Measurements from ENCODE around the gene ANKRD44.

ANKRD44 gene

DNA sequence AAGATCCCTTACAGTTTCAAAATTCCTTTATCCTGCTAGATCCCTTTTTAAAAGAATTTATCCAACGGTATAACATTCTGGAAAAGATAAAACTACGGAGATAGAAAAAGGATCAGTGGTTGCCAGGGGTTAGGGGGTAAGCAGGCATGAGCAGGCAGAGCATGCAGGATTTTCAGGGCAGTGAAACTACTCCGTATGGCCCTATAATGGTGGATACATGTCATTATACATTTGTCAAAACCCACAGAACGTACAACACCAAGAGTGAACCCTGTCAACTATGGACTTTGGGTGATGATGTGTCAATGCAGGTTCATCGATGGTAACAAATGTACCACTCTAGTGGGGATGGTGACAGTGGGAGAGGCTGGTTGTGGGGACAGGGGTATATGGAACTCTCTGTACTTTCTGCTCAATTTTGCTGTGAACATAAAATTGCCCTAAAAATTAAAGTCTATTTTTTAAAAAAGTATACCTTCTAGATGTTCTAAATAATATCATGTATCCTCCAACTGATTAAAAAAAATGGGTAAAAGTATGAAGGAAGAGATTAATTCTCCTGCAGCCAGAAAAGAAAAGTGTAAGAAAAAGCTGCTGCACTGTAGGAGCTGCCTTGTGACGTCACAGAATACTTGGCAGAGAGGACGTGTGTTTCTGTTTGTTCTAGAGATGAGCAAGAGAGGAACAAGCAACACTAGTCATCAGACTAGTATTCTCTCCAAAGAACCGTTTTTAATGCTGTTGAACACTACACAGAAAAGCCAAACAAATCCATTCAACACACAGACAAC, 23.6 kb downstream of the ANKRD44 start:
- no peak for FAIRE-seq

DNA sequence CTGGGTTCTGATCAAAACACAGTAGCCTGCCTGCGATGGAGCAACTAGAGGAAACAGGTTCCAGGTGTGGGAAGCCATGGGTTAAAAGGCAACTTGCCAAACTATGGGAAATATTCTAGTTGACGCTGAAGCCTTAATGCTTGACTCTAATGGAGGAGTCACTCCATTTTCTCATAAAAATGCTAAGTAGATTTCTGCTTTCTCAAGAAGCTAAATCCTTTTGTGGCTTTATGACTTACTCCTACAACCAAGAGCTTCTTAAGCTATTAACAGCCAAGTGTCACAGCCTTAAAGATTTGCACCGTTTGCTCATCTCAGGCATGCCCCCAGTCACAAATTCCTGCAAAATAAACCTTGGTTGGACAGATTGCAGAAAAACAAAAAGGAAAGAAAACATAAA, 25.2 kb downstream of the ANKRD44 start:
- FAIRE-seq, result no peak

DNA sequence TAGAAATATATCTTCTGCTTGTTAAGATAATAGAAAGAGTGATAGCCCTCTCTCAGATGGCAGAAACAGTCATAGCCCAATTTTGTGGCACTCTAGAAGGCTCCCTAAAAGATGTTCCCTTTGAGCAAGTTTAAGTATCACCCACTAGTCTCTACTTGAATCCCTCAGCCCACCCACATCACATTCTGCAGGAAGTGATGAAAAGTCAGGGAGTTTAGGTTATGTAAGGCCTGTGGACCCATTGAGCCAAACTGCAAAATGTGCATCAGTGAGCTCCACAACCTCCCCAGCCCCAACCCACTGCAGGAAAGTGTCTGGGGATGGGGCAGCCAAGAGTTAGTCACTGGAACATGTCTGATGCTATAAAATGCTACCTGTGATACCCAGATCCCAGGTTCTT, 25.6 kb downstream of the ANKRD44 start:
- FAIRE-seq, result no peak

DNA sequence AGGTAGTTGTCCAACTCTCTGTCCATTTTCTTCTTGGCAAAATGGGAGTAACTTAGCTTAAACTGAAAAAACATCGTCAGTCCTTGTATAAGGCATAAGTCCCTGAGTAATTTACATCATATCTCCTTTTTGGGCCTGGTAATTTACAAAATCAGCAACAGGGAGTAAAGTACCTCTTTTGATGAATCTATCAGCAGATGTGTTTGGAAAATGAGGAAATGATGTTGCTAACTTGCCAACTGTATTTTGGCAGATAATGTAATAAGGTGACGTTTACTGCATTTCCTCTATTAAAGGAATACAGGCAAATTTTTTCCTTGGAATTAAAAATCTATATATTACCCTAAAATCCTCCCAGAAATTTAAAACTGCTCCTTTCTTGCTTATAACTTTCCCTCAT, 29.2 kb downstream of the ANKRD44 start:
- FAIRE-seq, result no peak

DNA sequence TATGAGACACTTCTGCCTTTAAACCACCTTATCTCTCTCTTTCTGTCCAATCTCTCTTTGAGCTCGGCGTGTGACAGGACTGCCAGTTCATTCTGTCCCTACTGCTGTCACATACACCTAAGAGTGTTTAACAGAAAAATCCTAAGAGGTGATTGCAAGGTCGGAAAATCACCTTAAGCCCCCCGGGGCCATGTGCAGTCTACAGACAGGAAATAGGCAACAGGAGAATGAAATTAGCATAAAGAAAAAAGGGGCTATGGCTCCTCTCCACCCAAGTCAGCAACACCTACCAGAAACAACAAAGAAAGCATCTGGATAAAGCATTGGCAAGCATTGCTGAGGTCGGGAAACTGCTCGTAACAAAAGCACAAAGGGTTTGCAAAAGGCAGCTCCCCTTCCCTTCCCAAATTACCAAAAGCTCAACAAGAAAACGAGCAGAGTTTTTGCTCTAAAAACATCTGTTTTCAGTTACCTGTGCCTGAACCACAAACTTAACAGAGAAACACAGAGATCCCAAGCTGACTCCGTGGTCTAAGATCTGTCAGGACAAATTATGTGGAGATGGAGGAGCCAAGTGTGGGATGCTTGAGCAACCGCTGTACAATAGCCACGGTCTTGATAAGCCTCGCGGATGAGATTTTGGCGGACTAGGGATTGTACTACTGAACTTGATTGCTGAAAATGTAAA, 30.4 kb downstream of the ANKRD44 start:
- FAIRE-seq, result no peak

DNA sequence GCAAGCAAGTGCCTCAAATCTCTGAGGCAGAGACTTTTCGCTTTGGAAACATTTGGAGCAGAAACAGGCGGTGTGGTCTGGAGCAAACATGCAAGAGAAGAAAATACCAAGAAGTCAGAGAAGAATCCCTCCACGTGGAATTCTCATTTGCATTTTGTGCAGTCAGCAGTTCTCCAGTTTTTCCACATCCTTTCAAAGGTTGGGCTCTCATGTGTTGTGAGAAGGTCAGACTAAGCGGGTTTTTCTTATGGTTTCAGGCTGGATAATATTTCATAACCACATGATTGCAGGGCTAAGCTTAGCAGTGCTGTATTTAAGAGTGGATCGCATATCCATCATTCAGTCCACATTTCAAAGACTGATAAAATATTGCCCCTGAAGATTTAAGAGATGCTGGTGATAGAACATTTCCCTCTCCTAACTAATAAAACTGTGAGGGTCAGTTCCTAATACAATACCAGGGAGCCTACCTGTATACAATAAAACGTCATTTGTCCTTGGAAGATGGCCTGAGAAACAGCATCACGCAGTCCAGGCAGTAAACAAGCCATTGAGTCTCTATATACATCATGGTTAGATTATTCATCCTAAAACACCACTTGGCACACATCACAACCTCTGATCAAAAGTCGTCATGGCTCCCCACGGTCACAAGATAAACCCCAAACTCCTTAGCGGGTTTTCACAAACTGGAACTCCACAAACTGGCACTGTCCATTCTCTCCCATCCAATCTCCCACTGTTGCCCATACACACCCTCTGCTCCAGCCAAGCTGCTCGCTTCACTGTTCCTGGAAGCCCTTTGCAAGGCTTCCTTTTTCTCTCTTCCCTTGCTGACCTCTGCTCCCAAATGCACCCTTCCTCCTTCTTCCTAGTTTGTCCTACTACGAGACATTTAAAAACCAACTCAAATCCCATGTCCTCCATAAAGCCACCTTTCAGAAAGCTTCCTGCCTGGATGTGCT, 31.5 kb downstream of the ANKRD44 start:
- FAIRE-seq, result no peak

DNA sequence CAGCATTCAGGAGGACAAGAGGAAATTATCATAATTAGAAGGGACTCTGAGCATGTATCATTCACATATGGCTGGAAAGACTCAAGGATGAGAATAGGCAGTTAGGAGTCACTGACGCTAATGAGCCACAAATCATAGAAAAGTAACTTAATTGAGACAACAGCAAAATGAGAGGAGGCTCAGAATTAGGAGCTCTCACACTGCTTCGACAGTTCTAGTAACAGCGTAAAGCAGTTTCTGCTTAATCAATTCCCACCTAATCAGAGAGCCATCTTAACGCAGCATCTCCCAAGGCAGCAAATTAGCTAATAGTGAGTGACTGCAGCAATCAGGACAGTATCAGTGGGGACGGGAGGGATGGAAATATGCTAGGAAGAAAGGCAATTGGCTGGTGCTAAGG, 32.8 kb downstream of the ANKRD44 start:
- FAIRE-seq, result no peak

DNA sequence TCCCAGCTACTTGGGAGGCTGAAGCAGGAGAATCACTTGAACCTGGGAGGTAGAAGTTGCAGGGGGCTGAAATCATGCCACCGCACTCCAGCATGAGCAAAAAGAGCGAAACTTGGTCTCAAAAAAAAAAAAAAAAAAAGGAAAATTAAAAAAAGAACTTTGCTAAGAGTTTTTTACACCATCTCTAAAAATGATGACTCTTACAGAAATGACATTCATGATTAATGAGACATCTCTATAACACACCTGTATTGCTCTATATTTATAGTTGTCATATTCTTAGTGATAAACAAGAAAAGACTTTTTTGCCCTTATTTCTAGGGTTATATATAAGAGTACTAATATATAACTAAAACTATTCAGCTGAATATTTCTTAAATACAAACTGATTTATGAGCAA, 34.4 kb downstream of the ANKRD44 start:
- FAIRE-seq, result no peak

DNA sequence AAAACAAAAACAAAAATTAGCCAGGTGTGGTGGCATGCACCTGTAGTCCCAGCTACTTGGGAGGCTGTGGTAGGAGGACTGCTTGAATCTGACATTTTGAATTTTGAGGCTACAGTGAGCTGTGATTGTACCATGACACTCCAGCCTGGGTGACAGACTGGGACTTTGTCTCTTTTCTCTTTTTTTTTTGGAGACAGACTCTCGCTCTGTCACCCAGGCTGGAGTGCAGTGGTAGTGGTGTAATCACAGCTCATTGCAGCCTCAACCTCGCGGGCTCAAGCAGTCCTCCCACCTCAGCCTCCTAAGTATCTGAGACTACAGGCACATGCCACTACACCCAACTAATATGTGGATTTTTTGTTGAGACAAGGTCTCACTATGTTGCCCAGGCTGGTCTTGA, 35.6 kb downstream of the ANKRD44 start:
- no peak for FAIRE-seq

DNA sequence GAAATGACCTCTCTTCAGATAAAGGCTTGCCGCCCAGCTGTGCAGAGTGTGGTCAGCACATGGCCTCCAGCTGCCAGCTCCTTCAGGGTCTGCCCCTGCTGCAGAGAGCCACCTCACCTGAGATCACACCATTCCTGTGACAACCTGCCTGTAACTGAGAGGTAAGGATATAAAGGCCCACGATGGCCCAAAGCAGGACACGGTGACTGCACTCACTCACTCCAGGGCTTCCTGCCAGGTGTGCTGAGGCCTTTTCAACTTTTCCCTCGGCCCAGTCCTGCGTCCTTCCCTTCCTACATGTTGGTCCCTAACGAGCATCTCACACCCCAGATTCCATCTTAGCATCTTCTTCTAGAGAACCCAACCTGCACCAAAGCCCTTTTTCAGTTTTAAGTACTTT, 36.2 kb downstream of the ANKRD44 start:
- no peak for FAIRE-seq

DNA sequence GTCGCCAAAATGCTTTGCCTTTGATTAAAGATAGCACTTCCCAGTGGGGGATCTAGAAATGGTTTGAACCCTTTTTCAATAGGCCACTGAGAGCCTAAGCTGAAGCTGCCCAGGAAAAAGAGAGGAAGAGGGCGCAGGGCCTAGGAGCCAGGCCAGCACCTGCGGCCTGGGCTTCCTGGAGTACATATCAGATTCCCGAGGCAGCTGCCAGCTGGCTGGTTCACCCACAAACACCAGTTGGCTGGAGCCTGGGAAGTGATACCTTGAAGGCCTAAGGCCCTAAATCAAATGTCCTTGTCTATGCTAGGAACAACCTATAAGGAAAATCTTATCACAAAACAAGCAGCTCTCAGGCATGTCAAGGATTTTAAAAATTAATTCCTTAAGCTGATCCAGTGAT, 37.1 kb downstream of the ANKRD44 start:
- FAIRE-seq, result no peak

DNA sequence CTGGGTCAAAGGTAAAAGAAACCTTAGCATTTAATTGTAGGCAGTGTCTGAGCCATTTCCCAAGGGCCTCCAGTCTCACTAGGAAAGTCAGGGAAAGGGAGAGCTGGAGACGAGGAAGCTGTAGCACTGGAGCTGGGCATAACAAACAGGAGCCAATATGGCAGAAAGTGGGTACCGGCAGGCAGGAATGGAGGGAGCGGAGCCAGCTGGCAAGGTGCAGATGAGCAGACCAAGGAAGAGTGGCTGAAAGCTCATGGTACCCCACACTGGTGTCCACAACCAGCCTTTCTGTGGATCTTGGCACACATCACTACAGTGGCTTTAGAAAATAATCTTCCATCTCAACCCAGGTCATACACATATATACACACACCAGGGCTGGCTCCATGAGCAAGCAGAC, 40.0 kb downstream of the ANKRD44 start:
- no peak for FAIRE-seq

DNA sequence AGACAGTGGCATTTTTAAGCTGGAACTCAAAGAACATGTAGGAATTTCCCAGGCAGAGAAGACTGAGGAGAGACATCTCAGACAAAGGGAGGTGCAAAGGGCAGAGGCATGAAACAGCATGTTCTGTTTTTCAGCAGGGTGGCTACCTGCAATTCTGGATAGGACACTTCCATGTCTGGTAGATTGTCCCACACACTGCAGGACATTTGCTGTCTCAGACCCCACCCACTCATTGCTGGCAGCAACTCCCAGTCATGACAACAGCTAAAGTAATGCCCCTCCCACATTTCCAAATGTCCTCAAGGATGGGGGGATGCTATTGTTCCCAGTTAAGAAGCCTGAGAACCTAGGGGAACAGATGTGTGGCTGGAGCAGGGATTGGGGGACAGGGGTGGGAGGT, 40.8 kb downstream of the ANKRD44 start:
- no peak for FAIRE-seq

DNA sequence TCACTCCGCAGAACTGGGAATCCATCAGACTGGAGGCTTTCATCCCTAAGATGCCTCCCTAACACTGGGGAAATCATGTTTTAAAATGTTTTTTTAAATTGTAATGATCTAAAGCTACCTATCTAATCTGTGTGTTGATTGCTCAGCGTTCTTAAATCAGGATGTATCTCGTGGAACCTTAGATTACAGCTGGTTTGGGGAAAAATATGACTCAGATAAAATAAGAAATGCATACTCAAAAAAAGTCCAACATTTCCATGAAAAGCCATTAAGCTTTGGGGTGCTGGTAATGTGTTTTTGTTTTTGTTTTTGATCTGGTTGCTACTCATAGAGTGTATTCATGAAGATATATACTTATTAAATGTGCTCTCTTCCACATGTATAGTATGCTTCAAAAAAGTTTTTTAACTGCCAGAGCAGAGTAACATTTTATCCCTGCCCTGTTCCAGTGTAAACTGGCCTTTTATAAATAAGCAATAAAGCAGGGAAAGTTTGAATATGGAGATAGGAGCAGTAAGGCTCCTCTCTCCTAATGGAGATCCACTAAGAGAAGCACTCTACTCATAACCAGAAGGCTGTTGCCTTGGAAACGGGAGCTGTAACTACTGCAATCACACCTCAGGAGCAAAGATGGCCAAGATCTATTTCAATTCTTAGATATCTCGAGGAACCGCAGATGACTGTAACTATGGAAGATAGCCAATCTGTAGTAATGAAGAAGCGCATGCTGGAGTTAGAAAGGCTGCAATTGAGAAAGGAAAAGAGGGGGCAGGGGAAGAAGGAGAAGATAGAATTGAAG, 41.6 kb downstream of the ANKRD44 start:
- no peak for FAIRE-seq

DNA sequence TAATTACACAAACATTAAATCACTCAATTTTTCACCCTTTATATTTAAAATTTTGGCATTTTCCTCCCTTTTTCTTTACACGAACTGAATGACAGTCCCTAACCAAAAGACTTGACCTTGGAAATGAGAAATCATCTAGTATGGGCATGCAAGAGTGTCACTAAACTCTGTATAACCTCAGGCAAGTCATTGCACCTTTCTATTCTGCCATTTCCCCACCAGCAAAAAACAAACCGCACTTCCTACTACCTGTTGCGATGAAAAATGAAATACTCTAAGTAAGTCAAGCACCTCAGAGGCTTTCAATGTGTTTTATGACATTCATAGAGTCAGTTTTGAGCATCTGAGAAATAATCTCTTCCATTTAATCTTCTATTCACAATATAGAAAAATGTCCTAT, 44.1 kb downstream of the ANKRD44 start:
- no peak for FAIRE-seq

DNA sequence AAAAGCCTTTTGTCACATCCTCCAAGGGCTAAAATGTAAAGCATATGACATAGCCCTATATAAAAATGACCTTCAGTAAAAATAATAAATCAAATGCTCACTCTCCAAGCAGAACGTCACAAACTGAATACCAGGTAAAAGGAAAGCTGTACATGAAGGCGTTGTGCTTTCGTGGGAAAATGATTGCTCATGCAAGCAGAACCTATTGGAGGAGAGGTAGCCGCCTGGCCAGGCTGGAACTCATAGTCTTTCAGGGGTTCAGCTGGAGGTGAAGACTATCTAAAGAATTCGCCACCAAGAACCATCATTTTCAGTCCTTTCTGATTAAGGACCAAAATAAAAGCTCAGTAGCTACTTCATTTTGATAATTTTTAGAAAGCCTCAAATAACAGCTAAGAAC, 44.7 kb downstream of the ANKRD44 start:
- FAIRE-seq, result no peak

DNA sequence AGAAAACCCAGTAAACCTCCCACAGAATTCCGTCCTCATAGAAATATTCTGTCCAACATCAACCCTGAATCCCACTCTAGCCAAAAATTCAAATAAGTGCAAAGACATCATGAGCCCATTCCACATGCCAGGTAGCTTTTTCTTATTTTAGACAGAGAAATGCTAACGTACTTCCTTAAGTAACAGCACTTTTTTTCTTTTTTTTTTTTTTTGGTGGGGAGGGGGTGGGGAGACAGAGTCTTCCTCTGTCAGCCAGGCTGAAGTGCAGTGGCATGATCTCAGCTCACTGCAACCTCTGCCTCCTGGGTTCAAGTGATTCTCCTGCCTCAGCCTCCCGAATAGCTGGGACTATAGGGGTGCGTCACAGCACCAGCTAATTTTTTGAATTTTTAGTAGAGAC, 45.5 kb downstream of the ANKRD44 start:
- no peak for FAIRE-seq

DNA sequence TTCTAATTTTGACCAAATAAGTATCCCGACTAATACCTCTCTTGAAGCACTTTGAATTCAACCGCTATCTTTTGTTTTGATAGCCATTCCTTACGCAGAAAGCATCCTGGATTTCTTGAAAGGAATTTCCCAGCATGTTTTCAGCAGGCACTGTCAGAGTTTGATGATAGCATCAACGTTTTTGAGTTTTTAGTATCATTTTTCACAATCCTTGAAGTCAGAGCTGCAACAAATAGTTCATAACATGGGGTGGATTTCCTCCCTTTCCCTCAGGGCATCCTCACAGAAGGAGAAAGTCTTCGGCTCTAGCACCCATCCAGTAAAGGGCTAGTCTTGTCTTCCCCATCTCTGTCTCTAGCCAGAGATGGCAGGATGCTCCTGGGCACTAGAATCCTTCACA, 46.2 kb downstream of the ANKRD44 start:
- no peak for FAIRE-seq

DNA sequence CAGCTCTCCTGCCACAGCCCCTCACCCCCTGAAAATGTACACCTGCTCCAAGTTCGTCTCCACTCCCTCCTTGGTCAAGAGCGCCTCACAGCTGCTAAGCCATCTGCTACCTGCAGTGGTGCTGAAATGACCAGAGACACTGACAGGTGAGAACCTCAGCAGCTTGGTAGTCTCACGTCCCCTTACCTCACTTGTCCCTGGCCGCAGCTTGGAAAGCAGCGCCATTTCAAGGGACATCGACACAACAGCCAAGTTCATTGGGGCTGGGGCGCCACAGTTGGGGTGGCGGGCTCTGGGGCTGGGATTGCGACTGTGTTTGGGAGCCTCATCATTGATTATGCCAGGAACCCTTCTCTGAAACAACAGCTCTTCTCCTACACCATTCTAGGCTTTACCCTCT, 47.5 kb downstream of the ANKRD44 start:
- no peak for FAIRE-seq

DNA sequence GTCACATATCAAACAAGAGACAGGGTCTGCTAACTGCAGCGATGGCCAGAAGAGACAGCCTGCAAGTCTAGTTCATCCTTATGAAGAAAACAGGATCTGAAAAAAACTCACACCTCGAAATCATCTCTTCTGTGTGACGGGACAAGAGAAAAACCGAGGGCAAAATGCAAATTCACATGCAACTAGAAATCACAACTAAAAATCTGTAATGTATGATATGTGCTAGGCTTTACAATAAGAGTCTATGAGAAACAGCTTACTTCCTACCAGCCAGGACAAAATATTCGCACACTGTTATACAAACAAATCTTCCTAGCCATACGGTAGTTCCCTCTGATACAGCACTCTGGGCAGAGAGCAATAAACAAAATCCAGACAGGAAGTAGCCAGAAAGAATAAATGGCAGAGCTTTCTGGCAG, 48.8 kb downstream of the ANKRD44 start:
- FAIRE-seq, result no peak

DNA sequence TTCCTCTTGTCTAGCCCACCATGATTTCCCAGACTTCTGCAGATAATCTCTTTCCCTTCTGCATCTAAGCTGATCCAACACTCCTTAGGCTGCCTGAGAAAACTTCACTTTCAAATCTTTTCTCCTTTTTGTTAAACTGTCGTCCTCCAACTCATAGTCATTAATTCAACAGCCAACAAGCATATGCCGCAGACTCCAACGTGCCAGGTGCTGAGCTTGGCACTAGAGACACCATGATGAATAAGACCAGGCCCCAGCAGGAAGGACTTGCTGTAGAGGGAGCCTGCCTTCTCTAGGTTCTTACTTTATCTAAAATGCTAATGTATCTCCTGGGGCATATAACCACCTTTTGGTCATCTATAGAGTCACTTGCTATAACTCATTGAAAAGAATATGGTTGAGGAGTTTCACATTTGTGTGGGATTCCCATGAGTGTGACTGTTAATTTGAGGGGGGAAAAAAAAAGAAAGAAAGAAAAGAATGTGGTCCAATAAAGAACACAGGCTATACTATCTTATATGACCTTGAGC, 51.0 kb downstream of the ANKRD44 start:
- FAIRE-seq, result no peak

DNA sequence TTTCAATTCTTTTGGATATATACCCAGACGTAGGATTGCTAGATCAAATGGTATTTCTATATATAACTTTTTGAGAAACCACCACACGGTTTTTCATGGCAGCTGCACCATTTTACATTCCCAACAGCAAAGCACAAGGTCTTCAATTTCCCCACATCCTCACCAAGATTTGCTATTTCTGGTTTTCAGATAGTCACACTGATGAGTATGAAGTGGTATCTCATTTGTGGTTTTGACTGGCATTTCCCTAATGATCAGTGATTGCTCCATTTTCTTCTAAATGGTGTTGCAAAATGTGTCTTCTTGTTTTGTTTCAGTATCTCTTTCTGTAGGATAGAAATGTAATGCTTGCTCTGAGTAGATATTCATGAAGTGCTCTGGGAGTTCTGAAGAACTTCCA, 52.0 kb downstream of the ANKRD44 start:
- no peak for FAIRE-seq
